H1 (cell line): ENCODE measurements around the gene PRSS23. TPM values are rescaled to one million over a fixed set of nuclear protein-coding genes. Genes with fewer than 3 reads are reported as not detected.

Experiments
- EGR1 ChIP-seq: IDR thresholded peaks from 2 replicates; pipeline ENCODE4 v1.6.1; 2011; ENCODE audit warnings: low read depth, low read length, borderline replicate concordance
- KDM4A ChIP-seq: IDR thresholded peaks from one replicate; pipeline ENCODE4 v1.7.1; 2012; ENCODE audit warnings: low read depth, mild to moderate bottlenecking, moderate library complexity, low read length, inconsistent platforms; ENCODE audit not compliant: severe bottlenecking
- SUZ12 ChIP-seq: fragments of 200-600 bp; sonication (generic); IDR thresholded peaks from 2 replicates; pipeline ENCODE4 v1.6.1; 2012; ENCODE audit warnings: mild to moderate bottlenecking, inconsistent platforms, low read length, moderate library complexity, mixed read lengths
- TAF7 ChIP-seq: optimal IDR thresholded peaks from 2 replicates; pipeline ENCODE3; 2011; ENCODE audit warnings: low read depth, mild to moderate bottlenecking, inconsistent platforms, low read length, moderate library complexity, borderline replicate concordance
- polyA plus RNA-seq, 7 experiments: library from polyadenylated mRNA; depleted of rRNA in 3 of 7; stranded (reverse) in 5 of 7; unstranded in 2 of 7; fragments of >200 nt in 5 of 7; fragments of 200-250 nt in 2 of 7; gene quantifications; 1 replicate in 5 of 7; 2 replicates in 1 of 7; 4 replicates in 1 of 7; pipeline versions ENCODE4 v1.2.1 to v1.2.3, GENCODE V29; 2011 to 2013; ENCODE audit warnings: missing spikeins in 2 of 7, mixed read lengths in 2 of 7
- total RNA-seq: library from RNA; stranded (reverse); fragmentation: NEBNext Ultra II Directional; extraction: Animal tissue kit (Norgen Biotek cat#: 25700); gene quantifications from 2 replicates; pipeline ENCODE4 v1.2.1, GENCODE V29; 2021

Gene PRSS23
- total and polyA plus RNA-seq, 2 of the 8 experiments (the other 6 are each of a cell fraction or from before 2014, with no cell fraction given): 4.4 to 5.6 TPM

DNA sequence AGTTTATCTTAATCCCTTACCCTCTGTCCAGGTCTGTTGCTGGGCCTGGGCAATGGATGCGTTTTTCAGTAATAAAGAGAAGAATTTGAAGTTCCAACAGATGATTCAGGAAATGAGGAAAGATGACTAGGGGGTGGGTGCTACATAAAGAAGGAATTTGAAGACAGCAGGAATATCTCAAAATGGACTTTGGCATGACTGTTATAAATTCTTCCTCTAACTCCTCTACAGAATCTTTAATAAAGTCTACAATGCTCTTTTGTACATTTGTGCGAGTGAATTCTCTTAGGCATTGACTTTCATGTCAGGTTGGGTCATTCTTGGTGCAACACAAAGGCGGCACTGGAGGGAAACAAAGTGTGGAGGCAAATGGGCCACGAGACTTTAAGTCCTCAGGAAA, 35.1 kb upstream of the PRSS23 start (continued):
- no peak for TF ChIP-seq KDM4A
- no peak for TF ChIP-seq EGR1
- no peak for TF ChIP-seq TAF7
- no peak for TF ChIP-seq SUZ12
